HAP-1 (cell line): Measurements from ENCODE around the gene EGR4.
"Not testable (repeated sequence)": the region's sequence is repeated elsewhere in the genome, so short reads cannot be mapped to it uniquely, and the experiment has no call there.

Experiments
- DNase-seq, 2 experiments: peaks; one replicate each; pipeline ENCODE4 v3.0.0-alpha.2; 2016 to 2020; ENCODE audit warnings: low spot score in 2 of 2
- H3K27me3 ChIP-seq: fragments of 250-450 bp; sonication (Bioruptor Pico); 2 replicates; pipeline ENCODE4 v1.5.1; 2020; ENCODE audit warnings: low read depth, mild to moderate bottlenecking, moderate library complexity
- H3K36me3 ChIP-seq: fragments of 250-450 bp; sonication (Bioruptor Pico); replicated peaks from 2 replicates; pipeline ENCODE4 v1.5.1; 2020; ENCODE audit warnings: mild to moderate bottlenecking
- H3K4me1 ChIP-seq: fragments of 250-450 bp; sonication (Bioruptor Pico); 2 replicates; pipeline ENCODE4 v1.5.1; 2020; ENCODE audit warnings: mild to moderate bottlenecking
- H3K4me3 ChIP-seq: fragments of 250-450 bp; sonication (Bioruptor Pico); 2 replicates; pipeline ENCODE4 v1.5.1; 2020; ENCODE audit warnings: mild to moderate bottlenecking, moderate library complexity
- H3K9me3 ChIP-seq: fragments of 250-450 bp; sonication (Bioruptor Pico); 2 replicates; pipeline ENCODE4 v1.5.1; 2020; ENCODE audit warnings: mild to moderate bottlenecking, moderate library complexity
- in situ Hi-C: fragments of 300-500 bp; cut with MboI; formaldehyde crosslinking; loops from 3 replicates; pipeline ENCODE4 v1.14.3; 2020; ENCODE audit warnings: low sequenced_read_pairs, inconsistent platforms, mixed read lengths

EGR4 gene

DNA sequence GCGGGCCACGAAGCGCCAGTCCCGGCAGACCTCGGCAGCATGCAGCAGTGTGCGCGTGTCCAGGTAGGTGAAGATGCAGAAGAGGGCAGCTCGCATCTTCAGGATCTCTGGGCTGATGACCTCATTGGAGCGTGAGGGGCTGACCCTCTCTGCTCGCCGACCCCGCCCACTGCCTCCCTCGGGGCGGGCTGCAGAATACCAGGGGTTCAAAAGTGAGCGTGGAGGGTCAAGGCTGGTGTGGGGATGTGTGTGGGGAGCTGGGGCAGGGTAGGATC is 29.1 kb downstream of the EGR4 start:
- H3K36me3 ChIP-seq, result peaks cover 26% of the 10 kb centered on the region

GRCh38 chr2:73263540-73264331 is 29.6 kb downstream of the EGR4 start:
- no peaks in the 10 kb centered on the region for H3K4me1 ChIP-seq
- DNase-seq, result no peak
- no peaks in the 10 kb centered on the region for H3K9me3 ChIP-seq
- H3K4me3 ChIP-seq, result no peak overlapping the region
- in situ Hi-C loops, result no loop called here
- H3K36me3 ChIP-seq, result peaks cover 30% of the 10 kb centered on the region
- H3K27me3 ChIP-seq, result no peaks in the 10 kb centered on the region

More for the DNA sequence above, 29.1 kb downstream of the EGR4 start:
- Histone ChIP-seq H3K4me3 (no peak overlapping the region), H3K9me3 (no peaks in the 10 kb centered on the region), H3K27me3 (no peaks in the 10 kb centered on the region), H3K4me1 (no peaks in the 10 kb centered on the region)
- DNase-seq, result no peak
- in situ Hi-C loops, result no loop called here

DNA sequence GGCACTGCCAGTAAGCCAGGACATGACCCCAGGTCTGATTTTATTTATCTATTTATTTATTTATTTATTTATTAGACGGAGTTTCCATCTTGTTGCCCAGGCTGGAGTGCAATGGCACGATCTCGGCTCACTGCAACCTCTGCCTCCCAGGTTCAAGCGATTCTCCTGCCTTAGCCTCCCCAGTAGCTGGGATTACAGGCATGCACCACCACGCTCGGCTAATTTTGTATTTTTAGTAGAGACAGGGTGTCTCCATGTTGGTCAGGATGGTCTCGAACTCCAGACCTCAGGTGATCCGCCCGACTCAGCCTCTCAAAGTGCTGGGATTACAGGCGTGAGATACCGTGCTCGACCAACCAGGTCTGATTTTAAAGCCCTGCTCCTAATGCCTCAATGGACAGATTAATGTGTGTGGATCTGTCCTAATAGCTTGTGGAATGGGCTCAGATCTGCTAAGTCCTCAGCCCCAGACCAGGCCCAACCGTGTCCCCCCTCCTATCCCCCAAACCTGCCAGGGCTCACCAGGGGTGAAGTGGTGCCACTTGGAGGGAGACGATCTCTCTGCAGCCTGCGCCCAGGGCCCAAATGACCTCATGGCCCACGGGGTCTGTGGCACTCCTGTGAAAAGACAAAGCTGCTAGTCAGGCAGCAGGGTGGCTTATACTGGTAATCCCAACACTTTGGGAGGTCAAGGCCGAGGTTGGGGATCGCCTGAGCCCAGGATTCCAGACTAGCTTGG is 30.5 kb downstream of the EGR4 start:
- H3K4me3 ChIP-seq, H3K27me3 ChIP-seq, DNase-seq, H3K9me3 ChIP-seq, in situ Hi-C loops, H3K4me1 ChIP-seq: not testable (repeated sequence)
- peaks cover 29% of the 10 kb centered on the region for H3K36me3 ChIP-seq

DNA sequence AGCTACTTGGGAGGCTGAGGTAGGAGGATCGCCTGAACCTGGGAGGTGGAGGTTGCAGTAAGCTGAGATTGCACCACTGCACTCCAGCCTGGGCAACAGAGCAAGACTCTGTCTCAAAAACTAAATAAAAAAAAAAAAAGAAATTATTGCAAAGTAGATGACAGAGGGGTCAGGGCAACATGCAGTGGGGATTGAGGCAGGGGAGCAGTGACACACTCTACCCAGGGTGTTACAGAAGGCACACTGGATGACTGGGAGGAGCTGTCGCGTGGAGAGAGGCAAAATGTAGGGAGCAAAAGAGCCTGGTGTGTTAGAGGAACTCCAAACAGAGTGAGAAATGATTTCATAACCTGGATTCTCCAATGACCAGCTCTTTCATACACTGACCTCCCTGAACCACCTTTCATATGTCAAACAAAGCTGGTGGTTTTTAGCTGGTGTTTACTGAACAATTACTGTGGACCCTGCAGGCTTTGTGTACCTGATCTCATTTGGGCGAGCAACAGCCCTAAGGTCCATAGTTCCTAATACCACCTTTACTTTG is 31.2 kb downstream of the EGR4 start:
- no peak for DNase-seq
- Histone ChIP-seq H3K9me3 (no peaks in the 10 kb centered on the region), H3K27me3 (no peaks in the 10 kb centered on the region), H3K4me1 (no peaks in the 10 kb centered on the region), H3K4me3 (no peak overlapping the region), H3K36me3 (peaks cover 24% of the 10 kb centered on the region)
- in situ Hi-C loops, result no loop called here

DNA sequence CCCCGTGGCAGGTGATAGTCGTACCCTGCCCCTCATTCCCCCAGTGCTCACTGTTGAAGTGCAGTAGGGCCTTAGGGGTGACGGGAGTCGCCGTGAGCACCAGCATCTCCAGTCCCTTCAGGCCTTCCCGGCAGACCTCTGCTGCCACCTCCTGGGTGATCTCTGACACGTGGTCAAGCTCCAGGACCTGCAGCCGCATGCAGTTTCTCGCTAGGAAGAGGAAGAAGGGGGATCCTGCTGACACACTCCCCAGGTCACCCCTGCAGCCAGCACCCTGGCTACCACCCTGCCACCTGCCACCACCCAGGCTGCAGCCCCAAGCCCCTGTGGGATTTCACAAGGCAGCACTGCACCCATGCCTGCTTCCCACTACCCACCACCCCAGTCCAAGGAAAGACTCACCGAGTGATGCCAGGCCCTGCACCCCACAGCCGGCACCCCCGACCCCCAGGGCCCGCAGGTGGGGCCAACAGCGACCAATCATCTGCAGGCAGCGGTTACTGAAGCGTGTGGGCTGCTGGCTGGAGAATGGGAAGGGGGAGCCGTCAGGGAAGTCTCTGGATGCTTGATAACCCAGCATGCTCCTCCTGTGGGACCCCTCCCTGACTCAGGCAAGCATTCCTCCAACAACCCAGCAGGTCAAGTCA is 32.9 kb downstream of the EGR4 start:
- in situ Hi-C loops, result no loop called here

GRCh38 chr2:73259704-73260337 is 33.5 kb downstream of the EGR4 start:
- in situ Hi-C loops, result no loop called here
- Histone ChIP-seq H3K4me3 (no peak overlapping the region), H3K36me3 (peaks cover 24% of the 10 kb centered on the region), H3K9me3 (no peaks in the 10 kb centered on the region), H3K4me1 (no peaks in the 10 kb centered on the region), H3K27me3 (no peaks in the 10 kb centered on the region)
- no peak for DNase-seq

More for the DNA sequence above, 32.9 kb downstream of the EGR4 start:
- Histone ChIP-seq H3K27me3 (no peaks in the 10 kb centered on the region), H3K4me1 (no peaks in the 10 kb centered on the region), H3K4me3 (no peak overlapping the region), H3K36me3 (peaks cover 24% of the 10 kb centered on the region), H3K9me3 (no peaks in the 10 kb centered on the region)
- DNase-seq, result peak in 1 of 2 experiments; percentile 55

- no peak overlapping the region for H3K4me3 ChIP-seq
- peaks cover 28% of the 10 kb centered on the region for H3K36me3 ChIP-seq
- H3K27me3 ChIP-seq, result no peaks in the 10 kb centered on the region
- in situ Hi-C loops, result no loop called here
- DNase-seq, result no peak
- H3K9me3 ChIP-seq, result no peaks in the 10 kb centered on the region
- H3K4me1 ChIP-seq, result no peaks in the 10 kb centered on the region
Measured at GRCh38 chr2:73259276-73259675, 34.1 kb downstream of the EGR4 start.

GRCh38 chr2:73258913-73259215 is 34.5 kb downstream of the EGR4 start:
- no peak overlapping the region for H3K4me3 ChIP-seq
- H3K9me3 ChIP-seq, result no peaks in the 10 kb centered on the region
- H3K36me3 ChIP-seq, result peaks cover 29% of the 10 kb centered on the region
- H3K4me1 ChIP-seq, result no peaks in the 10 kb centered on the region
- in situ Hi-C loops, result no loop called here
- DNase-seq, result no peak
- H3K27me3 ChIP-seq, result no peaks in the 10 kb centered on the region

- Histone ChIP-seq H3K36me3 (peaks cover 33% of the 10 kb centered on the region), H3K4me1 (no peaks in the 10 kb centered on the region), H3K27me3 (no peaks in the 10 kb centered on the region), H3K4me3 (no peak overlapping the region), H3K9me3 (no peaks in the 10 kb centered on the region)
- in situ Hi-C loops, result no loop called here
- no peak for DNase-seq
Measured at GRCh38 chr2:73258186-73258912, 35.0 kb downstream of the EGR4 start.

DNA sequence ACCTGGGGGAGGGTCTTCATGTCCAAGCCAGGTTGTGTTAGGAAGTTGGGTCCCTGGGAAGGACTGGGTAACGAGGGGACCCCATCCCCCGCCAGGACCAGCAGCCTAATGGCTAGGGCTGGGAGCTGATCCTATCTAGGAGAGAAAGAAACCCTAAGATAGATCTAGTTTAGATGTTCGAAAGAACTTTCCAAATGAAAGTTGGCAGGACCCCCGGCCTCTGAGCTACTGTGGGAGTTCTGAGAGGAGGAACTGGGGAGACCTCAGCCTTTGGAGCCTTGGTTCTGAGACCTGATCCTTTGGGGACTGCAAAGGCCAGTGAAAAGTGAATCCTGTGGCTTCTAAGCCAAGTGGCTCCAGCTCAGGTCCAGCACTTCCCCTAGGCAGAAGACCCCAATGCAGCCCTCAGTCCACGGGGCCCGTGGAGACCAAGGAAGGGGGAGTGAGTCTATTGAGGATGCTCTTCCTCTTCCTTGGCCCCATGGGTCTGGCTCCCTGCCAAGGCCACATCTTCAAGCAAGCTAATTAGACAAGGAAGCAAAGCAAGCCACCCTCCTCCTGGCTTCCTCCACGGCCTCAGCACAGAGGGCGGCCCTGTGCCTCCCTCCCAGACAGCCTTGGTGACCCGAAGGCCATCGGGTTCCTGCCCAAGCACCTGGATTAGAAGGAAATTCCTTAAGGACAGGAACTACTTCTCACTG is 35.8 kb downstream of the EGR4 start:
- in situ Hi-C loops, result no loop called here
- Histone ChIP-seq H3K4me1 (no peaks in the 10 kb centered on the region), H3K27me3 (no peaks in the 10 kb centered on the region), H3K36me3 (peaks cover 36% of the 10 kb centered on the region), H3K9me3 (no peaks in the 10 kb centered on the region), H3K4me3 (no peak overlapping the region)
- DNase-seq, result no peak

DNA sequence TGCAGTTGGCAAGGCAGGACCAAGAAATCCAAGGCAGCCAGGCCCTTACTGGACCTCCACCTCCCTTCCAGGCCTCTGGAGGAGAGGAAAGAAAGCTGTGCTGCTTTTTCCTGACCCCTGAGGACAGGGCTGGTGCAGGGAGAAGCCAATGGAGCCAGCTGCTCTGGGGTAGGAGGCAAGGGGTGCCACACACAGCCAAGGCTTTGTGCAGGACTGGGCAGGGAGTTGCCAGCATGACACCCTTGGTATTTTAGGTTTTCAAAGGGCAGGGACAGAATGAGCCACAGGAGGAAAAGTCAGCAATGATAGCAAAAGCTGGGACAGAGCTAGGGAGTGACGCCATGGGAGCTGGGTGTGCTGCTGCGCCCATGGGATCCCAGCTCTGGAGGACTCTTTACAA is 36.3 kb downstream of the EGR4 start:
- Histone ChIP-seq H3K27me3 (no peaks in the 10 kb centered on the region), H3K36me3 (peaks cover 39% of the 10 kb centered on the region), H3K9me3 (no peaks in the 10 kb centered on the region), H3K4me3 (no peak overlapping the region), H3K4me1 (no peaks in the 10 kb centered on the region)
- no peak for DNase-seq
- in situ Hi-C loops, result no loop called here

DNA sequence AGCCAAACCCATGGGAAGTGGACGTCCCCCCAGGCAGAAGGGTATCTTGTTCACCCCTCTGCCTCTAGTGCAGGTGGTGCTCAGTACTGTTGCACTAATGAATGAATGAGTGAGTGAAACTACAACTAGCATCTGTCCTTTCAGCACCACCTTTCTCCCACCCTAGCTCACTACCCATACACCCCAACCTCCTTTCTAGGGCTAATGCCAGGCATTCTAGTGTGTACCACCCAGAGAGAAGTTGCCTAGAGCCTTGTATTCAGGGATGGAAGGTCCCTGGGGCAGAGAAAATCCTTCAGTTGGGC is 36.8 kb downstream of the EGR4 start:
- peaks cover 43% of the 10 kb centered on the region for H3K36me3 ChIP-seq
- no peak overlapping the region for H3K4me3 ChIP-seq
- in situ Hi-C loops, result no loop called here
- H3K4me1 ChIP-seq, result no peaks in the 10 kb centered on the region
- no peak for DNase-seq
- H3K9me3 ChIP-seq, result no peaks in the 10 kb centered on the region
- H3K27me3 ChIP-seq, result no peaks in the 10 kb centered on the region
